ENCODE measurements around the gene MBD6. TPM values are rescaled to one million over a fixed set of nuclear protein-coding genes. Genes with fewer than 3 reads are reported as not detected.
"Not testable (repeated sequence)": the region's sequence is repeated elsewhere in the genome, so short reads cannot be mapped to it uniquely, and the experiment has no call there.

Gene MBD6
- total RNA-seq, 1 experiment from 2014 or later, result 140 TPM

GRCh38 chr12:57554897-57555296 is 32.3 kb downstream of the MBD6 start:
- ChIA-PET POLR2A (ENCODE audit: low non-redundant PET) (no interaction called here), CTCF (no interaction called here)
- H3K36me3 ChIP-seq (ENCODE audit: insufficient read depth, low read length, poor library complexity, severe bottlenecking), result no peaks in the 10 kb centered on the region
- no peaks in the 10 kb centered on the region for H3K27me3 ChIP-seq (replicated peaks; ENCODE audit: insufficient read depth, low read depth, low read length, poor library complexity)
- no peak for DNase-seq (ENCODE audit: low spot score)
- no peak overlapping the region for H3K27ac ChIP-seq (ENCODE audit: low read depth, low read length, poor library complexity, severe bottlenecking)
- H3K4me3 ChIP-seq (ENCODE audit: low read depth, low read length, poor library complexity, severe bottlenecking), result no peak overlapping the region
- peaks cover 11% of the 10 kb centered on the region for H3K4me1 ChIP-seq (ENCODE audit: insufficient read depth, low read length, poor library complexity, severe bottlenecking)
- no peaks in the 10 kb centered on the region for H3K9me3 ChIP-seq (ENCODE audit: low read depth, low read length, poor library complexity, severe bottlenecking)
- BruUV-seq (replicated peaks), result no TSS peak
- TF ChIP-seq EZH2 (IDR thresholded peaks at IDR 0.05; ENCODE audit: borderline replicate concordance, low read depth, low read length, poor library complexity, severe bottlenecking), result no peak
- no peak for TF ChIP-seq CTCF (conservative IDR thresholded peaks at IDR 0.05; ENCODE audit: low read depth, low read length)
- intact Hi-C loops (cut with micrococcal nuclease; ENCODE audit: unreplicated experiment), result no loop called here

GRCh38 chr12:57558864-57559263 is 36.2 kb downstream of the MBD6 start:
- ChIA-PET CTCF (no interaction called here), POLR2A (ENCODE audit: low non-redundant PET) (no interaction called here)

GRCh38 chr12:57560516-57560915 is 37.9 kb downstream of the MBD6 start:
- DNase-seq (ENCODE audit: low spot score), result no peak
- Histone ChIP-seq H3K4me3 (ENCODE audit: low read depth, low read length, poor library complexity, severe bottlenecking) (no peak overlapping the region), H3K27me3 (replicated peaks; ENCODE audit: insufficient read depth, low read depth, low read length, poor library complexity) (no peaks in the 10 kb centered on the region), H3K4me1 (ENCODE audit: insufficient read depth, low read length, poor library complexity, severe bottlenecking) (no peaks in the 10 kb centered on the region), H3K36me3 (ENCODE audit: insufficient read depth, low read length, poor library complexity, severe bottlenecking) (no peaks in the 10 kb centered on the region), H3K27ac (ENCODE audit: low read depth, low read length, poor library complexity, severe bottlenecking) (no peak overlapping the region), H3K9me3 (ENCODE audit: low read depth, low read length, poor library complexity, severe bottlenecking) (no peaks in the 10 kb centered on the region)
- BruUV-seq (replicated peaks), result no TSS peak
- TF ChIP-seq CTCF (conservative IDR thresholded peaks at IDR 0.05; ENCODE audit: low read depth, low read length) (no peak), EZH2 (IDR thresholded peaks at IDR 0.05; ENCODE audit: borderline replicate concordance, low read depth, low read length, poor library complexity, severe bottlenecking) (no peak)
- CTCF ChIA-PET, result no interaction called here
- POLR2A ChIA-PET (ENCODE audit: low non-redundant PET), result no interaction called here
- intact Hi-C loops (cut with micrococcal nuclease; ENCODE audit: unreplicated experiment), result no loop called here

More at GRCh38 chr12:57558864-57559263, 36.2 kb downstream of the MBD6 start:
- H3K9me3 ChIP-seq (ENCODE audit: low read depth, low read length, poor library complexity, severe bottlenecking), result no peaks in the 10 kb centered on the region
- H3K27me3 ChIP-seq (replicated peaks; ENCODE audit: insufficient read depth, low read depth, low read length, poor library complexity), result no peaks in the 10 kb centered on the region
- BruUV-seq (replicated peaks), result no TSS peak
- H3K4me1 ChIP-seq (ENCODE audit: insufficient read depth, low read length, poor library complexity, severe bottlenecking), result peaks cover under 1% of the 10 kb centered on the region
- no peak overlapping the region for H3K4me3 ChIP-seq (ENCODE audit: low read depth, low read length, poor library complexity, severe bottlenecking)
- H3K27ac ChIP-seq (ENCODE audit: low read depth, low read length, poor library complexity, severe bottlenecking), result no peak overlapping the region
- DNase-seq (ENCODE audit: low spot score), result no peak
- no peak for TF ChIP-seq CTCF (conservative IDR thresholded peaks at IDR 0.05; ENCODE audit: low read depth, low read length)
- no peak for TF ChIP-seq EZH2 (IDR thresholded peaks at IDR 0.05; ENCODE audit: borderline replicate concordance, low read depth, low read length, poor library complexity, severe bottlenecking)
- H3K36me3 ChIP-seq (ENCODE audit: insufficient read depth, low read length, poor library complexity, severe bottlenecking), result no peaks in the 10 kb centered on the region
- intact Hi-C loops (cut with micrococcal nuclease; ENCODE audit: unreplicated experiment), result no loop called here

GRCh38 chr12:57561117-57561516 is 38.5 kb downstream of the MBD6 start:
- BruUV-seq (replicated peaks); H3K4me1 ChIP-seq (ENCODE audit: insufficient read depth, low read length, poor library complexity, severe bottlenecking); CTCF ChIA-PET; POLR2A ChIA-PET (ENCODE audit: low non-redundant PET); intact Hi-C loops (cut with micrococcal nuclease; ENCODE audit: unreplicated experiment); DNase-seq (ENCODE audit: low spot score); H3K27me3 ChIP-seq (replicated peaks; ENCODE audit: insufficient read depth, low read depth, low read length, poor library complexity); H3K27ac ChIP-seq (ENCODE audit: low read depth, low read length, poor library complexity, severe bottlenecking); H3K4me3 ChIP-seq (ENCODE audit: low read depth, low read length, poor library complexity, severe bottlenecking); H3K36me3 ChIP-seq (ENCODE audit: insufficient read depth, low read length, poor library complexity, severe bottlenecking); H3K9me3 ChIP-seq (ENCODE audit: low read depth, low read length, poor library complexity, severe bottlenecking): not testable (repeated sequence)

Measured in A673 (cell line).